Esophagus squamous epithelium (tissue), 4 donors: ENCODE measurements around the gene KDM1B.

ENCODE experiments used
- CTCF ChIP-seq, 6 experiments: fragments of 450-650 bp in 4 of 6; fragments of 200-600 bp in 2 of 6; sonication (generic) in 2 of 6; IDR thresholded peaks; one replicate each; pipeline ENCODE4 v1.5.1; 2016 to 2019; ENCODE audit warnings: antibody characterized with exemption in 6 of 6, mild to moderate bottlenecking in 4 of 6, moderate library complexity in 4 of 6
- POLR2A ChIP-seq, 4 donors: fragments of 450-650 bp; IDR thresholded peaks; one replicate each; pipeline ENCODE4 v1.6.1; 2017; ENCODE audit warnings: antibody characterized with exemption in 4 of 4, mild to moderate bottlenecking in 4 of 4, moderate library complexity in 3 of 4

DNA sequence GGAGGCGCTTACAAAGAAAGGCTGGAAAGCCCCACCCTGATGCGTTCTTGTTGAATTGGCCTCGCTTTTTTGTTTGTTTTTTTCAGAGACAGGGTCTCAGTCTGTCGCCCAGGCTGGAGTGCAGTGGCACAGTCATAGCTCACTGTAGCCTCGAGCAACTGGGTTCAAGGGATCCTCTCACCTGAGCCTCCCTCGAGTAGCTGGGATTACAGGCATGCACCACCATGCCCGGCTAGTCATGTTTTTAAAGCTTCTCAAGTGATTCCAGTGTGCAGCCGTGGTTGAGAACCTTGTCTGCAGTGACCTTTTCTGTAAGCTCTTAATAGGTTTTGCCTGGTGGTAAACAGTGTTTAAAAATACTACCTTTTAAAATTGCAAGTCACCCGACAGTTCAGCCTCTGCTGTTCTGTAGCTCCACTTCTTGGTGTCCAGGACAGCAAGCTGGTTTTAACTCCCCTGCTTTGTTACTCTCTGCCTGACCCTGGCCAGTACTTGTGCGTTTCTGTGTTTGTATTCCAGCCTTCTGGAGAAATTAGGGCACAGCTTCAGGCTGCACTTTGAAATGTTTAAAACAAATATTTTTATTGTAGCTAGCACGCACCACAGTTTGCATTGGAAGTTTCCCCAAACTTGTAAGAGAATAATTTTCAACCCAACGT lies 54.4 kb downstream of the KDM1B start:
- TF ChIP-seq CTCF (IDR thresholded peaks at IDR 0.05) (no peak), POLR2A (IDR thresholded peaks at IDR 0.05) (no peak)
